HG02610 (cell line): ENCODE measurements around the gene DCDC1.

ENCODE experiments used
- ATAC-seq: cut with Tn5 transposase; IDR thresholded peaks from one replicate; pipeline ENCODE4 v1.9.1; 2021; ENCODE audit warnings: mild to moderate bottlenecking, moderate library complexity; ENCODE audit not compliant: unreplicated experiment

The DCDC1 gene

DNA sequence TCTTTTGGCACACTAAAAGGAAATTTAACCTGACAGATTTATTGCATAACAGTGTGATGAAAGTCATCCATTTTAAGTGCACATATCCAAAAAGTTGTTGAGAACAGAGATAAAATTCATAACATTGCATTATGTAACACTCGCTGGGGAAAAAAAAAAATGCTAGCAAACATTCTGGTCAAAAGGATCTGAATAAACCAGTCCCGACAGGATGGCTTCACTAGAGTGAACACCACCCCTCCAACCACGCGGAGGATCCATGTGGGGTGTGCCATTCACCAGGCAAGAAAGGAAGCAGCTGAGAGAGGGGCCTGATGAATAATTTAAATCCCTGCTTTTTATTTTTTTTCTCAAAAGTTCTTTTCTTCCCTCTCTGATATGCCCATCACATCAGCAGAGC, 258.7 kb downstream of the DCDC1 start:
- ATAC-seq = no peak

DNA sequence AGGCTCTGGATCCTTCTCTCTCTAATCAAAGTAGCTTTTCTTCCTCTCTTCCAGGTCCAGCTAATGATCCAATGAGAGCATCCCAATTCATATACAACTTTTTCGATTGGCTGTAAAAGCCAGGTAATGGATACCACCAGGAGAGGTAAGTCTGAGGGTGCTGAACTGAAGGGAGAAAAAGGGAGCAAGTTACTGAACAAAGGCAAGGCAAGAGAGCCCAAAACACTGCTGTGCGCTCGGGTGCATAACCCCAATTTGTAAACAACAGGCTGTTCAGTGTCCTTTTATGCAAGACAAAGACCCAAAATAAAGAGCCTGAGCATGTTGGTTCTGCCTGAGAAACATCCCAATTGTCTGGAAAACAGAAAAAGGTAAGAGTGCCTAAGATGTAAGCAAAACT, 260.1 kb downstream of the DCDC1 start:
- no peak for ATAC-seq

DNA sequence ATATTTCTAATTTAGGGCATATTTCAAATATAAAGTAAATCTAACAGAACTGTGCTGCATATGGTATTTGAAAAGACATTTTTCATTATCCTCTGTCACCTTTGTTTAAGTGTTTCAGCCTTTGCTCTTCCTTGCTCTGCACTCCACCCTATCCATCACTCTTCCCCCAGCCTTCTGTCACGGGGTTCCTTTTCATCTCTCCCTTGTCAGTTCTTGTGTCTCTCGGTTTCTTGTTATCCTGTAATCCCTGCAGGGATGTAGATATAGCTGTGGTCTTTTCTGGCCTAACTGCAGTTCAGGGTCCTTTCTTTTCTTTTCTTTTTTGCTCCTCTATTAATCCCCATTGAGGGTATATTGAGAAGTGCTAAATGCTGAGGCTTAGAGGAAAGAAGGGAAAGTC, 261.9 kb downstream of the DCDC1 start:
- no peak for ATAC-seq

GRCh38 chr11:31106968-31107576, 262.5 kb downstream of the DCDC1 start:
- ATAC-seq = peak; percentile 71

GRCh38 chr11:31106326-31106725, 263.2 kb downstream of the DCDC1 start:
- no peak for ATAC-seq

- no peak for ATAC-seq
These were observed 266.7 kb downstream of the DCDC1 start for GRCh38 chr11:31102875-31103274.

DNA sequence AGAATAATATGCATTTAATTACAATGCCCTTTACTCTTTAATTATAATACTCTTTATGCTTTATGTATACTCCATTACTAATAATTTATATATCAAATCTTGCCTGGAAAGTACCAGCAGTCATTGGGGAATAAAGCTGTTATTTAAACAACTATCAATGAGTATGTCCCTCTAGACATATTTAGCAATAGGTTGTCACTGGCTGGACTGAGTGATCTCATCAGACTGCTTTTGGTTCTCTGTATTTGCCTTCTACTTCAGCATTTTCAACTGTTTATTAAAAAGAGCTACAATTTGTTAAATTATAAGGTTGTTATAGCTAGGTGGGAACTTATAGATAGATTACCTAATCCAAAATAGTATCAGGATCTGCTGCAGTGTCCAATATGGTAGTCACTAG, 267.2 kb downstream of the DCDC1 start:
- ATAC-seq = no peak

DNA sequence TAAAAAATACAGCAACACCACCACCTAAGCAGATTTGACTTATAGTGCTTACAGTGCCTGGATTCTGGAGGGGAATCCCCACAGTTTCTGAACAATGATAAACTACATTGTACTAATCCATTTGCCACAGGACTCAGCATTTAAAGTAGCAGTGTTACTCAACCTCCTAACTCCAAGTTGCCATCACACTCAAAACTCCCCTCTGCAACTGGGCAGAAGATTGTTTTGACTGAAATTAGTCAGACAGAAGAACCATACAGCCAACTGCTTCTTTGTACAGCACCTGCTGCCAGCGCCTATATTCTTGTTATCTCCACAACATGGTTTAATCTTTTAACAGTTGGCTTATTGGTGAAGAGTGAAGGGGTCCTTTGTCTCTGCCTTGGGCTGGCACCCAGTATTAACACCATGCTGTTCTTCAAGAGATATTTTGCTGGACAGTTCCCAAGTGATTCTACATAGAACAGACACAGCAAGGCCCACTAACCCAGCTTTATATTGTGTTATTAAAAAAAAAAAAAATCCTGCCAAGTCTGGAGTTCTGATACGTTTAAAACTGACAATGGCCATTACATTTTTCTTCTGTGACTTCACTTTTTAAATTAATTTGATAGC, 273.2 kb downstream of the DCDC1 start:
- ATAC-seq = peak; percentile 58

DNA sequence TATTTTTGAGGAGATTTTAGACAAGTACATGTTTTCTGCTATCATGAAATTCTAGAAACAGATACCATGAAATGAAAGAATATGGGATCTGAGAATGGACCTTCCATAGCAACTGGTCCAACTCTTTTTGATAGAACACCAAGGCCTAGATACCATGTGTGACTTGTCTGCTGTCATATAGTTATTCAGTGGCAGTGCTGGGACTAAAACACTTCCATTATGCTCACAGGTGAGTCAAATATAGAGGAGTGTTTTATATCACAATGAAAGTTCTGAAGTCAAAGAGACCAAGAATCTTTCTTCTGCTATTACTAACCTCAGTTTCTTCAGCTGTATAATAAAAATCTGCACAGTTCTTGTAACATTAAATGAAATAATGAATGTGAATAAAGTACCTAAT, 276.9 kb downstream of the DCDC1 start:
- no peak for ATAC-seq

GRCh38 chr11:31089117-31089516, 280.4 kb downstream of the DCDC1 start:
- ATAC-seq = no peak

DNA sequence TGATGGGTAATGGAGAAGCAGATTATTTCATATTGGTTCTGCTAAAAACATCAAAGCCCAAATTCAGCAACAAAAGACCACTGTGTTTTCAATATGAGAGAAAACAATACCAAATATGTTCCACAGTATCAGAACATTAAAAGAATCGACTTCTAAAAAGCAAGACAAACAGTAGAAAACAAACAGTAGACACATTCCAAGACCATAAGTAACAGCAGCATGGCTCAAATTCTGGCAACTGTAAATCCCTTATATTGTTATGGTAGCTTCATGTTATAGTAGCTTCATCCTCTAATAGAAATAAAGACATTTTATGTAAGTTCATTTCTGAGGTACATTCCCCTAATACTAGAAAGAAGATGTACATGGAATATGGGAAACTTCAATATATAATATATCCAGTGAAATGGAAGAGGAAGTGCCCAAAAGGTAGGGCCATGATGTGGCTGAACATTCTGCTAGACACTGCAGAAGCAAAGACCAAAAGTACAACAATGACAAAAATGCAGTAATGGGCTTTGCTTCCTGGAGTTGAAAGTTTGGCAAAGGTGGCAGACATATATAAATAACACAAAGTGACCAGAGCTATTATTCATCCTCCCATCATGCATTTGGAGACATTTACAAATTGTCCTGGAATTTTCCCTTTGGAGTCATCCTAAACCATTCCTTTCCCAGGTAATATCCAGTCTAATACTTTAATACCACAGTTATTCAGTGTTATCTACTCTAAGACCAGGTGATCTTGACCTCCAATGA, 299.9 kb downstream of the DCDC1 start:
- ATAC-seq = no peak

- no peak for ATAC-seq
These were observed 308.7 kb downstream of the DCDC1 start for GRCh38 chr11:31060880-31061279.

DNA sequence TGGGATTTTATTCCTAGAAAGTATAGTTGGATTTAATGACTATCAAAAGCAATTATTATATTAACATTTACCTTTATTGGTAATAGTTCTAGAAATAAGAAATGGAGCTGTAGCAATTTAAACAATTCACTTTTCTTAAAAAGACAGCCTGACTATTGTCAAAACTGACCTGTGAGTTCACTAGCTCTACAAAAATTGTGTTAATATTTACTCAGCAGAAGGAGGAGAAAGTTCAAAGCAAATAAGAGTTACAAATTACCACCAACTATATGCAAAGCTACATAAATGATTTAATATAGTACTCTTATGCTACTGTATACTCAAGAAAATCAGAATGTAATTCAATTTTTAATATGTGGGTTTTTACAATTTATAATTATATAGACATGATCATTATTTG, 310.0 kb downstream of the DCDC1 start:
- no peak for ATAC-seq

- no peak for ATAC-seq
These were observed 319.3 kb downstream of the DCDC1 start for GRCh38 chr11:31050061-31050765.

DNA sequence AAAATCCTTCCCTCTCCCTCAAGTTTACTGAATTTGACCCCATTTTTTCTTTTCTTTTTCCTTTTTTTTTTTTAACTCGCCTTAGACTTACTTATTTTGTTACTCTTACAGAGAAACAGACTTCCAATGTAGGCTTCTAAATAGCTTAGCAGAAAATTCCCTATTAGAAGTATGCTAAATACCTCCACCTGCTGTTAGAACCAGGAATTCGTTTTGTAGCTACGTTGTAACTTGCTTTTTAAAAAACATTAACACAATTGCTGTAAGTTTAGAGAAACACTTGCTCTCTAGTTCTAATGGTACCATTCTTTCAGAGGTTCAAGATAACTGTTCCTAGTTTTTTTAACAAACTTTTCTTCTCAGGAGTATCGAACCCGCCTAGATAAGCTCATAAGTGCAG, 324.2 kb downstream of the DCDC1 start:
- no peak for ATAC-seq

DNA sequence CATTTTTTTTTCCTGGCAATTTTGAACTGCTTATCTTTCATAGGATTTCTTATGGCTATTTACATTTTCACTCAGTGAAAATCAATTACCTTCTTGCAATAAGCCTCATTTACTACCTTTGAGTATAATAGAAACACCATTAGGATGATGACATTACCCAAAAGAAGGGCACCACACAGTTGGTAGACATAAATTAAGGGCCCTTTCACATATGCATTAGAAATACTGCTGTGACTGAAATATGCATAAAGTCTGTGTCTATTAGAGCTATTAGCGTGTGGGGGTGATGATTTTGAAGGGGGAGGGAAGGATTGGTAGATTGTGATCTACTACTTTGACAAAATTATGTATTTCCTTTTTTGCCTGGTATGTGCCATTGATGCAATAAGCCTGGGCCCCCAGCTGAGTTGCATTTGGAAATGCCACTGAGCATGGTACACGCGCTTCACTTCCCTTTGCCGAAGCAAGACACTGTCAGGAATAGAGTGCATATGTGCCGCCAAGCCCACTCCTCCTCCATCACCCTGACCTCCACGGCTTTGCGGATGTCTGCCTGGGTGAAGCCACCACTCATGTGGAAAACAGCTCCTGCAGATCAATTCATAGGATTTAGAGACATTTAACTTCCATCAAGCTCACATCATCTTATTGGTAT, 339.3 kb downstream of the DCDC1 start:
- no peak for ATAC-seq

GRCh38 chr11:31026315-31026714, 343.2 kb downstream of the DCDC1 start:
- ATAC-seq = no peak

- no peak for ATAC-seq
These were observed 347.5 kb downstream of the DCDC1 start for GRCh38 chr11:31022080-31022479.

DNA sequence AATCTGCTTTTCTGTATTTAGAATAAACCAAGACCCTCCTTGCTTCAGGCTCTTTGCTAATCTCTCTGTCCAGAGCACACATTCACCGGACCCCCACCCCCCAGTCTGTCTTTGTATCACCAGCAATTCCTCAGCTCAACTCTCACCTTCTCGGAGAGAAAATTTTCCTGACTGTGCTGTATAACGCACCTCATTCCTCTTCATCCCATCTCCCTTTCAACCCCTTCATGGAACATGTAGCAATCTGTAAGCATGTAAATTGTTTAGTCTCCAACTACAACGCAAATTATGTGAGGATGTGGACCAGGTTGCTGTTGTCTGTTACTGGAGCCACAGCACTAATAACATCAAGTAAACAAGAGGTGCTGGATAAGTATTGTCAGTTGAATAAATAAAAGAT, 349.8 kb downstream of the DCDC1 start:
- no peak for ATAC-seq

- no peak for ATAC-seq
These were observed 364.3 kb downstream of the DCDC1 start for GRCh38 chr11:31005202-31005601.

DNA sequence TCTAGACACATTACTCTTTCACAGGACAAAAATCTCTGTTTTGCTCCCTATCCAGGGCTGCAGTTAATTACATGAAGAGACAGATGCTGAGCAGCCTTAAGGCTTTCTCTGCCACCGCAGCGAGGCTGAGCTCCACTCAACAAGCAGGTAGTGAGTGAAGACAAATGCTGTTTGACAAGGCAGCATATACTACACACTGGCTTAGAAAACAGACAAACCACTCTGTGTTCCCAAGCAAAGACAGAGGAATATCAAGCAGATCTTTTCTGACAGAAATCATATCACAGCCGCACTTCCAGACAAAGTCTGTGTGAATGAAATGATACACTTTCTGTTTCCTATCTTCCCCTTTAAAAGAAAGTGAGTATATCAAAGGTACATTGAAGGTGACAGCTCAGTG, 368.1 kb downstream of the DCDC1 start:
- no peak for ATAC-seq
